MM.1S (cell line): ENCODE data around the gene CAB39.

Experiments used
- CTCF ChIP-seq: fragments of 300-600 bp; sonication (generic); IDR thresholded peaks from 2 replicates; pipeline ENCODE4 v1.5.1; 2016; ENCODE audit warnings: antibody characterized with exemption, low read length, mixed read lengths
- EZH2 ChIP-seq: fragments of 300-600 bp; sonication (generic); optimal IDR thresholded peaks from 2 replicates; pipeline ENCODE3; 2017; ENCODE audit warnings: low read depth, mild to moderate bottlenecking, antibody characterized with exemption, low read length, mixed read lengths

GRCh38 chr2:230668939-230669303, 43.7 kb upstream of the CAB39 start:
- TF ChIP-seq CTCF (no peak), EZH2 (no peak)
